Psoas muscle (tissue), 8 donors: ENCODE results near the gene TSPAN32. TPM values are rescaled to one million over a fixed set of nuclear protein-coding genes. Genes with fewer than 3 reads are reported as not detected.

ENCODE experiments used
- ATAC-seq, 4 donors: fragments of 200-7000 bp; cut with Tn5 transposase; one replicate each; pipeline ENCODE4 v1.9.1; 2020; ENCODE audit warnings: moderate library complexity in 3 of 4, mild to moderate bottlenecking in 2 of 4
- DNase-seq, 2 donors: peaks; one replicate each; pipeline ENCODE4 v3.0.0-alpha.2; 2020
- H3K27ac ChIP-seq: fragments of 200-600 bp; one replicate; pipeline ENCODE4 v1.8.0; 2022
- H3K27me3 ChIP-seq, 3 donors: fragments of 200-600 bp in 1 of 3; one replicate each; pipeline versions ENCODE4 v1.6.1 to v1.8.0; 2013 to 2022; ENCODE audit warnings: low read length in 2 of 3, mild to moderate bottlenecking in 2 of 3, moderate library complexity in 1 of 3; ENCODE audit not compliant: insufficient read depth in 3 of 3
- H3K36me3 ChIP-seq, 2 donors: fragments of 200-600 bp in 1 of 2; one replicate each; pipeline versions ENCODE4 v1.6.1 to v1.8.0; 2013 to 2022; ENCODE audit warnings: low read depth in 1 of 2, mild to moderate bottlenecking in 1 of 2, moderate library complexity in 1 of 2; ENCODE audit not compliant: insufficient read depth in 1 of 2
- H3K4me1 ChIP-seq: fragments of 200-600 bp; one replicate; pipeline ENCODE4 v1.8.0; 2022
- H3K4me3 ChIP-seq: fragments of 200-600 bp; one replicate; pipeline ENCODE4 v1.8.0; 2022; ENCODE audit warnings: mild to moderate bottlenecking
- H3K9me3 ChIP-seq: fragments of 200-600 bp; one replicate; pipeline ENCODE4 v1.8.0; 2022
- CTCF ChIP-seq: fragments of 200-600 bp; IDR thresholded peaks from one replicate; pipeline ENCODE4 v1.8.0; 2022; ENCODE audit warnings: antibody characterized with exemption
- WGBS, 3 donors: extraction: QIAGEN DNeasy Blood & Tissue Kit; methylation state at CpG; one replicate each; pipeline versions ENCODE4 v1.1.6 to v1.1.7; 2013; 5-methylcytosine and 5-hydroxymethylcytosine counted together
- intact Hi-C, 2 donors: fragments of 100-400 bp; cut with DNase I; formaldehyde crosslinking; loops; one replicate each; pipeline versions ENCODE4 v1.11.0 to v1.14.2; 2022
- polyA plus RNA-seq, 3 donors: library from polyadenylated mRNA; stranded (reverse); fragments of 200-250 nt; gene quantifications; one replicate each; pipeline ENCODE4 v1.2.3, GENCODE V29; 2013
- total RNA-seq, 4 donors: library from RNA; stranded (reverse); fragmentation: NEBNext Ultra II Directional in 2 of 4; extraction: Animal tissue kit (Norgen Biotek cat#: 25700) in 2 of 4; gene quantifications; one replicate each; pipeline versions ENCODE4 v1.2.1 to v1.2.4, GENCODE V29; 2021 to 2023
- donor health status: healthy with polysubstance abuse.
- donor health status: DM: no; HTN: no; CAD: no; lungs with moderate emphysema.
- donor health status: Bipolar disorder and iron deficiency.
- donor health status: healthy.
- donor health status: DM: yes; HTN: yes; CAD: no.
- donor health status: DM: no; HTN: no; CAD: no.
- donor health status: DM: no; HTN: no; CAD: no.
- donor health status: DM: yes; HTN: yes; CAD: no.

TSPAN32 gene
- total and polyA plus RNA-seq, 7 donors = 0.04 to 0.56 (median 0.21) TPM; not detected in 1

GRCh38 chr11:2267306-2267850 lies 34.4 kb upstream of the TSPAN32 start:
- no peaks in the 10 kb centered on the region for H3K9me3 ChIP-seq
- no peaks in the 10 kb centered on the region for H3K36me3 ChIP-seq
- no peak overlapping the region for H3K27ac ChIP-seq
- H3K4me3 ChIP-seq = no peak overlapping the region
- WGBS, 3 donors = 65 to 74% (median 69%) methylated on average over 12 of the region's 12 CpGs
- peaks cover 0 to 77% (median 28%) of the 10 kb centered on the region in 3 donors for H3K27me3 ChIP-seq
- H3K4me1 ChIP-seq = peaks cover 4% of the 10 kb centered on the region
- TF ChIP-seq CTCF = no peak
- DNase-seq (peak in 1 of 2 donors; percentile 47), ATAC-seq (no peak)
- intact Hi-C loops = no loop called here

DNA sequence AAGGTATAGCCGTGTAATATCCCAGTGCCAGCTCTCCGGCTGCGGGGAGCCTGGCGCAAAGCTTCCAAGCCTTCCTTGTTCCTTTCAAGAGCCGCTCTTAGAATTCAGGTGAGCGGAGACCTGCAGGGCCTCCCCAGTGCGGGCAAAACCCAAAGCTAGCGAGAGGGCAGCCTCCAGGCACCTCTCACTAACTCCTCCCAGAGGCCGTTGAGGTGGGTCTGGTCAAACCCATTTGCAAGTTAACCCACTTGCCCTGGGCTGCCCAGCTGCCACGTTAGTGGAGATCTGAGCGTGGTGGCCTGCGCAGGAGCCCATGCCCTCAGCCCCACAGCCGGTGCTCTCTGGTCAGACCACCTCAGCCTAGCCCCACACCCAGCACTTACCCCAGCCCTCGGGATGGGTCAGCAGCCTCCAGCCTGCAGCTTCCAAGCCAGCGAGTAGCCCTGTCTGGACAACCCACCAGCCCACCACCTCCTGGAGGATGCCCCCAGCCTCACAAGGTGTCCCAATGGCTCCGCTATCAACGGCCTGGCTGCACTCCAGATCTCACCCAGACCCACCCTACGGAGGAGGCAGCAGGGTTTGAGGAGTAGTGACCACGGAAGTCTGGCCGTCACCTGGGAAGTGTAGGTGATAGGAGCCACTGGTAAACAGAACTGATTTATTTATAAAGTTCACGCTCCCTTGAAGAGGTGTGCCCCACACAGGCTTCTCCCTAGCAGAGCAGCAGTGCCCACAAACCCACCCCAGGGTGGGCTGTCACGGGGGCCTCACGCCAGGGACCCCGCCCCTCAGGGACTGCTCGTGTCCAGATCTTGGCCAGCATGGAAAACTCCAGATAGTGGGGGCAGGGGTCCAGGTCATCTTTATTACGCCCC lies 33.7 kb upstream of the TSPAN32 start:
- peak in 1 of 2 donors; percentile 26 for DNase-seq
- Histone ChIP-seq H3K36me3 (no peaks in the 10 kb centered on the region), H3K4me1 (peaks cover 4% of the 10 kb centered on the region)

DNA sequence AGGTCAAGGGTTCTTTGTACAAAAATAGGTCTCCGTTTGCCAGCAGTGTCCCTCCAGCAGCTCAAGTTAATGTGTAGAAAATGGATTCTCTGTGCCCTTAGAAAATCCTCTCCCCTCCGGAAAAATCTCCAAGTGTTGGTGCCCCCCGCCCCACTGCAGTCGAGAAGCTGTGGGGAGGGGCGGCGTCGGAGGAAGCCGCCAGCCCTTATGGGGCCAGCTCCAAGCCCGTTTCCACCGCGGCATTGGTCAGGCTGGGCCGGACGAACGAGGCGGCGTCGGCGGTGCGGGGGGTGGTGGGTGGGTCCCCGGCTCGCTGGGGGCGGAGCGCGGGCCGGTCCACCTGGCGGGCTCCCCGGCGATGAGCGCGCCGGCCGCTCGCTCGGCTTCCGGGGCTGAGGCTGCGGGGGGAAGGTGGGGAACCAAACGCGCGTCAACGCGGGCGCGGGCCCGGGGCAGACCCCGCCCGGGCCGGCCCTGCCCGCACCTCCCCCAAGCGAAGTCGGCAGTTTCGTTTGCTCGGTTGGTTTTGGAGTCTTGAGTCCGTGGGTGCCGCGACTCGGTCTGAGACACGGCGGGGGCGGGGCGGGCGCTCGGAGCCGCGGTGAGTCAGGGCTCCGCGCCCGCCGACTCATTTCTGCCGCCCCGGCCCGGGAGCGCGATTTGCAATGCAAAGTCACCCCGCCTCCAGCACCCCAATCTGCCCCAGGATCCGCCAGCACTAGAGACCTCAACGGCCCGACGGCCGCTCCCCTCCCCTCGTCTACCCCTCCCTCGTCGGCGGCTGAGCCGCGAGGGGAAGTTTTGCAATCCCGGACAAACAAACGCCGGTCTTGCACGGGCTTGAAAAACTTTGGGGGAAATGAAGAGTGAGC lies 32.8 kb upstream of the TSPAN32 start:
- WGBS, 3 donors = 0 to 1% (median 1%) methylated on average over 61 to 89 of the region's 89 CpGs
- DNase-seq = peak in 1 of 2 donors; percentile 67
- Histone ChIP-seq H3K27ac (no peak overlapping the region), H3K4me1 (peaks cover 4% of the 10 kb centered on the region), H3K27me3 (peaks cover 0 to 79% (median 38%) of the 10 kb centered on the region in 3 donors), H3K36me3 (no peaks in the 10 kb centered on the region), H3K4me3 (peak overlapping the region; percentile 46), H3K9me3 (no peaks in the 10 kb centered on the region)
- intact Hi-C loops = no loop called here
- no peak for TF ChIP-seq CTCF
- no peak for ATAC-seq

More for the DNA sequence above, 33.7 kb upstream of the TSPAN32 start:
- intact Hi-C loops = no loop called here
- H3K27me3 ChIP-seq = peaks cover 0 to 81% (median 34%) of the 10 kb centered on the region in 3 donors
- no peaks in the 10 kb centered on the region for H3K9me3 ChIP-seq
- no peak overlapping the region for H3K27ac ChIP-seq
- ATAC-seq = no peak
- no peak for TF ChIP-seq CTCF
- 63 to 69% (median 69%) methylated on average over 25 to 26 of the region's 26 CpGs for WGBS, 3 donors
- no peak overlapping the region for H3K4me3 ChIP-seq

GRCh38 chr11:2269601-2270321 lies 32.1 kb upstream of the TSPAN32 start:
- peaks cover 0 to 83% (median 42%) of the 10 kb centered on the region in 3 donors for H3K27me3 ChIP-seq
- intact Hi-C loops = no loop called here
- 0 to 1% (median 1%) methylated on average over 34 to 104 of the region's 104 CpGs for WGBS, 3 donors
- no peaks in the 10 kb centered on the region for H3K36me3 ChIP-seq
- H3K4me1 ChIP-seq = peaks cover 4% of the 10 kb centered on the region
- no peak for TF ChIP-seq CTCF
- H3K27ac ChIP-seq = no peak overlapping the region
- no peaks in the 10 kb centered on the region for H3K9me3 ChIP-seq
- peak overlapping the region; percentile 46 for H3K4me3 ChIP-seq
- peak in 3 of 4 donors; percentile 30 to 49 (median 42) for ATAC-seq
- DNase-seq = peak in 1 of 2 donors; percentile 61
